ENCODE data around the gene PLXNA2. TPM values are rescaled to one million over a fixed set of nuclear protein-coding genes. Genes with fewer than 3 reads are reported as not detected.

The PLXNA2 gene
- total RNA-seq, 1 experiment from 2014 or later = 10.2 TPM

DNA sequence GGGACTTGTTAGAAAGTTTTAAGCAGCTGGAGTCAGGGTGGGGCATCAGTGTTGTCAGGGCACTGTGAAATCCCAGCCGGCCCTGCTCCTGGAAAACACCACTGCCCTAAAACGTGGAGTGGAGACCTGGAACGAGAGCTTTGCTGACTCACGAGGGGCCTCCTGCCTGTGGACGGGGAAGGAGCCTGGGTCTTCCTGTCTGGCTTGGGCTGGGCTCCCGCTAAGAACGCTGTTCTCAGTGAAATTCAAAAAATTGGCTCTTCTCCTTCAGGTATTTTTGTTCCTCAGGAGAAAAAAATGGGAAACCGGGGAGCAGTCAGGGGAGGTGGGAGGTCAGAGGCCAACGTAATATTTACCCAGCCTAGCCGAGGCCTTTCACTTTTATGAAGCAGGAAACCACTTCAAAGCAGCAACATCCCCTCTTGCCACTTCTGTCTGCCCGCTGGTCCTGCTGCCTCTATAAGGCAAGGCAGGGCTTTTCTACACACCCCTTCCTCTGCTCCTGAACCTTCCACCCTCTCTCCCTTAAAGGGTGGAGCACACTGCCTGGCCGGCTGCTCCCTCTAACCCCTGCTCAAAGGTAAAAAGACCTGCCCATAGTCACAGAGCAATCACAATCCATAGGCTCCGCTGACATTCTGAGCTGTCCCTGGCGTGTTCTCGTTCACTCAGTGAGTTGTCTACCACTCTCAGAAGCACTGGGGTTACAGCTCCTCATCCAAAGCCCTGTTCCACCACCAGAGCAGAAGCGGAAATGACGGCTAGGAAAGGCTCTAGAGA, 8.0 kb downstream of the PLXNA2 start:
- ChIA-PET POLR2A (ENCODE audit: unreplicated experiment) (interaction anchor here (0.7 kb wide), 1 partner anchor 29 kb away, joined by 3 read pairs; no protein-coding TSS in a partner anchor), CTCF (interaction anchor here (0.6 kb wide), 1 partner anchor 138 kb away, joined by 4 read pairs; no protein-coding TSS in a partner anchor)
- no peak overlapping the region for H3K4me3 ChIP-seq
- H3K4me2 ChIP-seq = peak overlapping the region; percentile 33
- H3K36me3 ChIP-seq (ENCODE audit: low read depth) = no peaks in the 10 kb centered on the region
- no peak for TF ChIP-seq EZH2 (IDR thresholded peaks at IDR 0.05; ENCODE audit: low read depth)
- TF ChIP-seq, protein P1, sequence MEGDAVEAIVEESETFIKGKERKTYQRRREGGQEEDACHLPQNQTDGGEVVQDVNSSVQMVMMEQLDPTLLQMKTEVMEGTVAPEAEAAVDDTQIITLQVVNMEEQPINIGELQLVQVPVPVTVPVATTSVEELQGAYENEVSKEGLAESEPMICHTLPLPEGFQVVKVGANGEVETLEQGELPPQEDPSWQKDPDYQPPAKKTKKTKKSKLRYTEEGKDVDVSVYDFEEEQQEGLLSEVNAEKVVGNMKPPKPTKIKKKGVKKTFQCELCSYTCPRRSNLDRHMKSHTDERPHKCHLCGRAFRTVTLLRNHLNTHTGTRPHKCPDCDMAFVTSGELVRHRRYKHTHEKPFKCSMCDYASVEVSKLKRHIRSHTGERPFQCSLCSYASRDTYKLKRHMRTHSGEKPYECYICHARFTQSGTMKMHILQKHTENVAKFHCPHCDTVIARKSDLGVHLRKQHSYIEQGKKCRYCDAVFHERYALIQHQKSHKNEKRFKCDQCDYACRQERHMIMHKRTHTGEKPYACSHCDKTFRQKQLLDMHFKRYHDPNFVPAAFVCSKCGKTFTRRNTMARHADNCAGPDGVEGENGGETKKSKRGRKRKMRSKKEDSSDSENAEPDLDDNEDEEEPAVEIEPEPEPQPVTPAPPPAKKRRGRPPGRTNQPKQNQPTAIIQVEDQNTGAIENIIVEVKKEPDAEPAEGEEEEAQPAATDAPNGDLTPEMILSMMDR (conservative IDR thresholded peaks at IDR 0.05) = no peak
- no peaks in the 10 kb centered on the region for H3K9me2 ChIP-seq (ENCODE audit: insufficient read depth)
- H3K9me3 ChIP-seq (ENCODE audit: insufficient read depth, low read depth) = no peaks in the 10 kb centered on the region
- TSS peak; percentile 9 for BruUV-seq (replicated peaks)
- H3K27me3 ChIP-seq (ENCODE audit: insufficient read depth, low read depth) = no peaks in the 10 kb centered on the region
- H3F3A ChIP-seq (ENCODE audit: insufficient read depth, low read depth) = peaks cover 27% of the 10 kb centered on the region; the same call in 1 of the 2 replicates
- H3K27ac ChIP-seq = peak overlapping the region; percentile 35
- H4K20me1 ChIP-seq (ENCODE audit: insufficient read depth) = no peaks in the 10 kb centered on the region
- peaks cover 68% of the 10 kb centered on the region for H3K79me2 ChIP-seq (ENCODE audit: low read depth)
- H3K4me1 ChIP-seq (replicated peaks; ENCODE audit: insufficient read depth) = peaks cover 59% of the 10 kb centered on the region
- intact Hi-C loops (cut with micrococcal nuclease; ENCODE audit: unreplicated experiment) = loop anchor here (1.0 kb wide), 1 partner anchor 15 kb away; no protein-coding TSS in a partner anchor
- H2AFZ ChIP-seq = no peak overlapping the region
- DNase-seq = peak in 1 of 2 experiments; percentile 49

DNA sequence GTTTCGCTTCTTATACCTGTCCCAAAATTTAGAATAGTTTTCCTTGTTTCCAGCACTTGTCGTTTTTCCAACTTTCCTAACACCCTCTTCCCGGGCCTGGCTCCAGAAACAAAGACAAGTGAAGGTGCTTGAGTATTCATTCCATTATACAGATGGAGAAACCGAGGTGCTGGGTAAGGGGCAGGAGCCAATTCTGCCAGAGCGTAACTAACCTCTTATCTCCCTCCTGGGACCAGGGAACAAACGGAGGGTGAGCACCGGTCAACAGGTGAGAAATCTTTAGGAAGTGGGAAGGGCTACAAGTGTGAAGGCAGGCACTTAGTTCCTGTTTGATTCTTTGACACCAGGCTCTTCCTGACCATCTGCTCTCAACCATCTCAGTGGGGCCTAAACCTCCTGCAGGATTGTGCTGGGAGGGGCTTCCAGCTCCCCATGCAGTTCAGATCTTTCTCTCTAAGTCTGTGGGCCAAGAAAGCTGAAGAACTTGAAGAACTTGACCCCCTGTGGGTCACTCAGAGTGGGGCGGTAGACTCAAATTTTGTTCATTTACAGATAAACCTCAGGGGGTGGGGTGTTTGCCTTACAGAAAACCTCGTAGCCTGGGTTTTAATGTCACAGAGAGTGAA, 8.7 kb downstream of the PLXNA2 start:
- Histone ChIP-seq H3K4me3 (no peak overlapping the region), H3K79me2 (ENCODE audit: low read depth) (peaks cover 68% of the 10 kb centered on the region), H3K4me1 (replicated peaks; ENCODE audit: insufficient read depth) (peaks cover 61% of the 10 kb centered on the region), H3K36me3 (ENCODE audit: low read depth) (no peaks in the 10 kb centered on the region), H3K4me2 (0 out of 2 replicates have a peak overlapping the region, but pooled peaks have one; percentile 33), H3F3A (ENCODE audit: insufficient read depth, low read depth) (peaks cover 27% of the 10 kb centered on the region; the same call in 1 of the 2 replicates), H3K27me3 (ENCODE audit: insufficient read depth, low read depth) (no peaks in the 10 kb centered on the region), H4K20me1 (ENCODE audit: insufficient read depth) (no peaks in the 10 kb centered on the region), H3K9me3 (ENCODE audit: insufficient read depth, low read depth) (no peaks in the 10 kb centered on the region), H3K9me2 (ENCODE audit: insufficient read depth) (no peaks in the 10 kb centered on the region), H2AFZ (no peak overlapping the region), H3K27ac (peak overlapping the region; percentile 35; the same call in 1 of the 2 replicates)
- TF ChIP-seq, protein P1 (conservative IDR thresholded peaks at IDR 0.05) = no peak
- no peak for TF ChIP-seq EZH2 (IDR thresholded peaks at IDR 0.05; ENCODE audit: low read depth)
- BruUV-seq (replicated peaks) = no TSS peak
- ChIA-PET POLR2A (ENCODE audit: unreplicated experiment) (interaction anchor here (0.7 kb wide), 1 partner anchor 28 kb away, joined by 3 read pairs; no protein-coding TSS in a partner anchor), CTCF (no interaction called here)
- no peak for DNase-seq
- intact Hi-C loops (cut with micrococcal nuclease; ENCODE audit: unreplicated experiment) = no loop called here

GRCh38 chr1:208234721-208235120, 9.5 kb downstream of the PLXNA2 start:
- Histone ChIP-seq H3K9me3 (ENCODE audit: insufficient read depth, low read depth) (no peaks in the 10 kb centered on the region), H3K9me2 (ENCODE audit: insufficient read depth) (no peaks in the 10 kb centered on the region), H3K79me2 (ENCODE audit: low read depth) (peaks cover 68% of the 10 kb centered on the region), H3K27ac (no peak overlapping the region), H3K4me3 (no peak overlapping the region), H3F3A (ENCODE audit: insufficient read depth, low read depth) (peaks cover 27% of the 10 kb centered on the region; the same call in 1 of the 2 replicates), H3K4me2 (no peak overlapping the region), H4K20me1 (ENCODE audit: insufficient read depth) (no peaks in the 10 kb centered on the region), H3K4me1 (replicated peaks; ENCODE audit: insufficient read depth) (peaks cover 61% of the 10 kb centered on the region), H3K36me3 (ENCODE audit: low read depth) (no peaks in the 10 kb centered on the region), H2AFZ (no peak overlapping the region), H3K27me3 (ENCODE audit: insufficient read depth, low read depth) (no peaks in the 10 kb centered on the region)
- TF ChIP-seq, protein P1 (conservative IDR thresholded peaks at IDR 0.05) = no peak
- no peak for TF ChIP-seq EZH2 (IDR thresholded peaks at IDR 0.05; ENCODE audit: low read depth)
- intact Hi-C loops (cut with micrococcal nuclease; ENCODE audit: unreplicated experiment) = no loop called here
- CTCF ChIA-PET = interaction anchor here (0.6 kb wide), 1 partner anchor 81 kb away, joined by 5 read pairs; no protein-coding TSS in a partner anchor
- no TSS peak for BruUV-seq (replicated peaks)
- no peak for DNase-seq
- POLR2A ChIA-PET (ENCODE audit: unreplicated experiment) = no interaction called here

All from PC-9 (cell line).